ENCODE measurements around the gene CASZ1.

DNA sequence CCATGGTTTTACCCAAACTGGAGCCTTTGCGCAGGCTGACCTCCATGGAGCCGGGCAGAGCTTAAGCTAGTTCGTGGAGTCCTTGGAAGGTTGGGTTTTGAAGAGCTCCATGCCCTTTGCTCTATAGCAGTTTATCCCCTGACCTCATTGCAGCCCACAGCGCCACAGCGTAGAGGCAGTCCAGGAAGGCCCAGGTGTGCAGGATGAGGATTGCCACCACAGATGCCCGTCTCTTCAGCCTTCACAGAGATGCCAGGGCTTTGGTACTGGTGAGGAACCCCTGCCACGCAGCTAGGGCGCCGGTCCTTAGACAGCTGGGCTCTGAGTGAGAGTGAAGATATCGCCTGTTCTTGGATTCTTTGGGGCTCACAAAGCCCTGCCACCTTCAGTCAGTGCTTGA is 183.1 kb downstream of the CASZ1 start:
- TF ChIP-seq, protein P1, sequence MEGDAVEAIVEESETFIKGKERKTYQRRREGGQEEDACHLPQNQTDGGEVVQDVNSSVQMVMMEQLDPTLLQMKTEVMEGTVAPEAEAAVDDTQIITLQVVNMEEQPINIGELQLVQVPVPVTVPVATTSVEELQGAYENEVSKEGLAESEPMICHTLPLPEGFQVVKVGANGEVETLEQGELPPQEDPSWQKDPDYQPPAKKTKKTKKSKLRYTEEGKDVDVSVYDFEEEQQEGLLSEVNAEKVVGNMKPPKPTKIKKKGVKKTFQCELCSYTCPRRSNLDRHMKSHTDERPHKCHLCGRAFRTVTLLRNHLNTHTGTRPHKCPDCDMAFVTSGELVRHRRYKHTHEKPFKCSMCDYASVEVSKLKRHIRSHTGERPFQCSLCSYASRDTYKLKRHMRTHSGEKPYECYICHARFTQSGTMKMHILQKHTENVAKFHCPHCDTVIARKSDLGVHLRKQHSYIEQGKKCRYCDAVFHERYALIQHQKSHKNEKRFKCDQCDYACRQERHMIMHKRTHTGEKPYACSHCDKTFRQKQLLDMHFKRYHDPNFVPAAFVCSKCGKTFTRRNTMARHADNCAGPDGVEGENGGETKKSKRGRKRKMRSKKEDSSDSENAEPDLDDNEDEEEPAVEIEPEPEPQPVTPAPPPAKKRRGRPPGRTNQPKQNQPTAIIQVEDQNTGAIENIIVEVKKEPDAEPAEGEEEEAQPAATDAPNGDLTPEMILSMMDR (IDR thresholded peaks at IDR 0.05; ENCODE audit: poor library complexity), result no peak
- TF ChIP-seq EZH2 (IDR thresholded peaks at IDR 0.05; ENCODE audit: borderline replicate concordance) (no peak), EZH2phosphoT487 (IDR thresholded peaks at IDR 0.05; ENCODE audit: low read depth, severe bottlenecking, unreplicated experiment) (no peak)

Measured in hepatocyte (in vitro differentiated cells).